Fibroblast of villous mesenchyme (primary cell): ENCODE data around the gene ATG9B. TPM values are rescaled to one million over a fixed set of nuclear protein-coding genes. Genes with fewer than 3 reads are reported as not detected.

Experiments used
- DNase-seq: peaks from one replicate; pipeline ENCODE4 v3.0.0-alpha.2; 2010; ENCODE audit warnings: low read depth
- H3K4me3 ChIP-seq: 2 replicates; pipeline ENCODE4 v1.5.1; 2011; ENCODE audit warnings: low read depth, mild to moderate bottlenecking, low read length
- CTCF ChIP-seq: IDR thresholded peaks from 2 replicates; pipeline ENCODE4 v1.5.1; 2012; ENCODE audit warnings: low read depth, mild to moderate bottlenecking, low read length; ENCODE audit not compliant: insufficient read depth
- total RNA-seq: library from RNA; depleted of rRNA; stranded (reverse); fragments of >200 nt; gene quantifications from 2 replicates; pipeline ENCODE4 v1.2.3, GENCODE V29; 2012

ATG9B gene
- total RNA-seq, 1 donor: under 0.01 TPM

- no peak for DNase-seq
- peak overlapping the region; percentile 48 for H3K4me3 ChIP-seq
Measured at GRCh38 chr7:151018421-151019129, 5.7 kb downstream of the ATG9B start.

GRCh38 chr7:151017953-151018420 lies 6.3 kb downstream of the ATG9B start:
- TF ChIP-seq CTCF: peak; percentile 96
- peak overlapping the region; percentile 48 for H3K4me3 ChIP-seq
- peak; percentile 57 for DNase-seq

More at GRCh38 chr7:151018421-151019129, 5.7 kb downstream of the ATG9B start:
- TF ChIP-seq CTCF: no peak

- H3K4me3 ChIP-seq: peak overlapping the region; percentile 48
- DNase-seq: no peak
- no peak for TF ChIP-seq CTCF
Measured at GRCh38 chr7:151017370-151017952, 6.8 kb downstream of the ATG9B start.

GRCh38 chr7:151016942-151017341 lies 7.4 kb downstream of the ATG9B start:
- no peak for DNase-seq
- no peak for TF ChIP-seq CTCF
- no peak overlapping the region for H3K4me3 ChIP-seq

GRCh38 chr7:151016505-151016904 lies 7.8 kb downstream of the ATG9B start:
- no peak overlapping the region for H3K4me3 ChIP-seq
- no peak for TF ChIP-seq CTCF
- DNase-seq: no peak

- H3K4me3 ChIP-seq: no peak overlapping the region
- DNase-seq: no peak
- no peak for TF ChIP-seq CTCF
Measured at GRCh38 chr7:151015967-151016366, 8.3 kb downstream of the ATG9B start.
